ENCODE results near the gene PPP6R1. TPM values are rescaled to one million over a fixed set of nuclear protein-coding genes. Genes with fewer than 3 reads are reported as not detected.

The PPP6R1 gene
- total RNA-seq, 1 experiment from 2014 or later: 96.7 TPM

GRCh38 chr19:55238030-55238429 is 20.8 kb downstream of the PPP6R1 start (continued):
- TF ChIP-seq, protein P1, sequence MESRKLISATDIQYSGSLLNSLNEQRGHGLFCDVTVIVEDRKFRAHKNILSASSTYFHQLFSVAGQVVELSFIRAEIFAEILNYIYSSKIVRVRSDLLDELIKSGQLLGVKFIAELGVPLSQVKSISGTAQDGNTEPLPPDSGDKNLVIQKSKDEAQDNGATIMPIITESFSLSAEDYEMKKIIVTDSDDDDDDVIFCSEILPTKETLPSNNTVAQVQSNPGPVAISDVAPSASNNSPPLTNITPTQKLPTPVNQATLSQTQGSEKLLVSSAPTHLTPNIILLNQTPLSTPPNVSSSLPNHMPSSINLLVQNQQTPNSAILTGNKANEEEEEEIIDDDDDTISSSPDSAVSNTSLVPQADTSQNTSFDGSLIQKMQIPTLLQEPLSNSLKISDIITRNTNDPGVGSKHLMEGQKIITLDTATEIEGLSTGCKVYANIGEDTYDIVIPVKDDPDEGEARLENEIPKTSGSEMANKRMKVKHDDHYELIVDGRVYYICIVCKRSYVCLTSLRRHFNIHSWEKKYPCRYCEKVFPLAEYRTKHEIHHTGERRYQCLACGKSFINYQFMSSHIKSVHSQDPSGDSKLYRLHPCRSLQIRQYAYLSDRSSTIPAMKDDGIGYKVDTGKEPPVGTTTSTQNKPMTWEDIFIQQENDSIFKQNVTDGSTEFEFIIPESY (IDR thresholded peaks at IDR 0.05; ENCODE audit: extremely low read depth, insufficient replicate concordance, low read length): no peak
- TF ChIP-seq, protein P2, sequence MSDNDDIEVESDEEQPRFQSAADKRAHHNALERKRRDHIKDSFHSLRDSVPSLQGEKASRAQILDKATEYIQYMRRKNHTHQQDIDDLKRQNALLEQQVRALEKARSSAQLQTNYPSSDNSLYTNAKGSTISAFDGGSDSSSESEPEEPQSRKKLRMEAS (IDR thresholded peaks at IDR 0.05): no peak
- no peak for TF ChIP-seq RAD21 (IDR thresholded peaks at IDR 0.05; ENCODE audit: low read depth)
- no peak for TF ChIP-seq TCF7L2 (IDR thresholded peaks at IDR 0.05; ENCODE audit: borderline replicate concordance, extremely low read depth, insufficient read depth, insufficient read length)
- no peak for TF ChIP-seq ZFX (IDR thresholded peaks at IDR 0.05)
- TF ChIP-seq EZH2 (IDR thresholded peaks at IDR 0.05): no peak
- TF ChIP-seq, protein P3, sequence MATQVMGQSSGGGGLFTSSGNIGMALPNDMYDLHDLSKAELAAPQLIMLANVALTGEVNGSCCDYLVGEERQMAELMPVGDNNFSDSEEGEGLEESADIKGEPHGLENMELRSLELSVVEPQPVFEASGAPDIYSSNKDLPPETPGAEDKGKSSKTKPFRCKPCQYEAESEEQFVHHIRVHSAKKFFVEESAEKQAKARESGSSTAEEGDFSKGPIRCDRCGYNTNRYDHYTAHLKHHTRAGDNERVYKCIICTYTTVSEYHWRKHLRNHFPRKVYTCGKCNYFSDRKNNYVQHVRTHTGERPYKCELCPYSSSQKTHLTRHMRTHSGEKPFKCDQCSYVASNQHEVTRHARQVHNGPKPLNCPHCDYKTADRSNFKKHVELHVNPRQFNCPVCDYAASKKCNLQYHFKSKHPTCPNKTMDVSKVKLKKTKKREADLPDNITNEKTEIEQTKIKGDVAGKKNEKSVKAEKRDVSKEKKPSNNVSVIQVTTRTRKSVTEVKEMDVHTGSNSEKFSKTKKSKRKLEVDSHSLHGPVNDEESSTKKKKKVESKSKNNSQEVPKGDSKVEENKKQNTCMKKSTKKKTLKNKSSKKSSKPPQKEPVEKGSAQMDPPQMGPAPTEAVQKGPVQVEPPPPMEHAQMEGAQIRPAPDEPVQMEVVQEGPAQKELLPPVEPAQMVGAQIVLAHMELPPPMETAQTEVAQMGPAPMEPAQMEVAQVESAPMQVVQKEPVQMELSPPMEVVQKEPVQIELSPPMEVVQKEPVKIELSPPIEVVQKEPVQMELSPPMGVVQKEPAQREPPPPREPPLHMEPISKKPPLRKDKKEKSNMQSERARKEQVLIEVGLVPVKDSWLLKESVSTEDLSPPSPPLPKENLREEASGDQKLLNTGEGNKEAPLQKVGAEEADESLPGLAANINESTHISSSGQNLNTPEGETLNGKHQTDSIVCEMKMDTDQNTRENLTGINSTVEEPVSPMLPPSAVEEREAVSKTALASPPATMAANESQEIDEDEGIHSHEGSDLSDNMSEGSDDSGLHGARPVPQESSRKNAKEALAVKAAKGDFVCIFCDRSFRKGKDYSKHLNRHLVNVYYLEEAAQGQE (IDR thresholded peaks at IDR 0.05; ENCODE audit: low read depth): no peak
- TF ChIP-seq ELF1 (IDR thresholded peaks at IDR 0.05; ENCODE audit: borderline replicate concordance, low read depth): no peak

- Histone ChIP-seq H3K27me3 (ENCODE audit: insufficient read depth, low read length) (no peaks in the 10 kb centered on the region), H4K20me1 (ENCODE audit: insufficient read depth) (no peaks in the 10 kb centered on the region), H3K9me3 (ENCODE audit: control insufficient read depth in 1 of 2, insufficient read depth in 1 of 2, low read depth in 1 of 2, low read length in 2 of 2) (no peaks in the 10 kb centered on the region), H3K9ac (ENCODE audit: low read length) (no peak overlapping the region), H3K27ac (ENCODE audit: low read depth, low read length) (no peak overlapping the region), H3K79me2 (ENCODE audit: insufficient read depth, low read length) (peaks cover 4% of the 10 kb centered on the region; the same call in 1 of the 2 replicates), H3K9me2 (ENCODE audit: insufficient read depth) (no peaks in the 10 kb centered on the region), H2AFZ (ENCODE audit: low read depth, low read length, poor library complexity, severe bottlenecking) (no peak overlapping the region), H3K4me1 (ENCODE audit: control insufficient read depth in 1 of 2, insufficient read depth in 2 of 2, low read length in 2 of 2) (no peaks in the 10 kb centered on the region), H3K4me3 (replicated peaks in 1 of 2; ENCODE audit: low read depth in 1 of 2, low read length in 2 of 2) (no peak overlapping the region), H3K36me3 (ENCODE audit: control insufficient read depth in 1 of 2, insufficient read depth in 2 of 2, low read length in 2 of 2) (peaks cover 22 to 41% of the 10 kb centered on the region in 2 experiments), H3K4me2 (ENCODE audit: low read length) (no peak overlapping the region)
- RAD21 ChIA-PET (ENCODE audit: low non-redundant PET in 1 of 2, low total read pairs in 2 of 2, uncharacterized antibody in 2 of 2, unreplicated experiment in 2 of 2): no interaction called here
- intact Hi-C loops (cut with micrococcal nuclease): no loop called here
- TF ChIP-seq, protein P3 (IDR thresholded peaks at IDR 0.05; ENCODE audit: low read depth): no peak
- TF ChIP-seq EZH2 (IDR thresholded peaks at IDR 0.05) (no peak), ELF1 (IDR thresholded peaks at IDR 0.05; ENCODE audit: borderline replicate concordance, low read depth) (no peak), POLR2A (IDR thresholded peaks at IDR 0.05; ENCODE audit: borderline replicate concordance, extremely low read depth, insufficient read depth, insufficient read length) (no peak), SP1 (IDR thresholded peaks at IDR 0.05; ENCODE audit: low read depth) (no peak), RAD21 (IDR thresholded peaks at IDR 0.05; ENCODE audit: low read depth) (no peak), SIN3A (IDR thresholded peaks at IDR 0.05; ENCODE audit: low read depth) (no peak), ZNF274 (IDR thresholded peaks at IDR 0.05; ENCODE audit: low read depth, low read length) (no peak), ZFX (IDR thresholded peaks at IDR 0.05) (no peak)
- ATAC-seq: no peak
- DNase-seq (ENCODE audit: low read depth, low spot score): no peak
- POLR2A ChIA-PET: no interaction called here
- no TSS peak for BruUV-seq (replicated peaks)
- CTCF ChIA-PET: no interaction called here
Observed at GRCh38 chr19:55232986-55233385, 25.8 kb downstream of the PPP6R1 start.
